Chondrocyte (in vitro differentiated cells): Measurements from ENCODE around the gene FKBP14. TPM values are rescaled to one million over a fixed set of nuclear protein-coding genes. Genes with fewer than 3 reads are reported as not detected.

Experiments used
- DNase-seq: peaks from one replicate; pipeline ENCODE4 v3.0.0; 2021; ENCODE audit warnings: mixed read lengths, low spot score
- H3K27ac Mint-ChIP-seq: one replicate; pipeline ENCODE4 v1.8.0; 2021; ENCODE audit warnings: mild to moderate bottlenecking, moderate library complexity, mixed read lengths; ENCODE audit not compliant: unreplicated experiment
- H3K27me3 Mint-ChIP-seq: 2 replicates; pipeline ENCODE4 v1.8.0; 2021; ENCODE audit warnings: low read depth, mixed read lengths
- H3K36me3 Mint-ChIP-seq: 2 replicates; pipeline ENCODE4 v1.8.0; 2021; ENCODE audit warnings: low read depth, mixed read lengths
- H3K4me1 Mint-ChIP-seq: 2 replicates; pipeline ENCODE4 v1.8.0; 2021; ENCODE audit warnings: low read depth, mild to moderate bottlenecking, mixed read lengths
- H3K4me3 Mint-ChIP-seq: one replicate; pipeline ENCODE4 v1.8.0; 2021; ENCODE audit warnings: mild to moderate bottlenecking, moderate library complexity, mixed read lengths; ENCODE audit not compliant: unreplicated experiment
- H3K9me3 Mint-ChIP-seq: 2 replicates; pipeline ENCODE4 v1.8.0; 2021; ENCODE audit warnings: low read depth, mixed read lengths
- CTCF ChIP-seq: fragments of 200-600 bp; sonication (generic); IDR thresholded peaks from 2 replicates; pipeline ENCODE4 v1.5.0; 2021; ENCODE audit warnings: antibody characterized with exemption, mild to moderate bottlenecking, moderate library complexity
- total RNA-seq: library from RNA; stranded (reverse); gene quantifications from 3 replicates; pipeline ENCODE4 v1.2.1, GENCODE V29; 2021

The FKBP14 gene
- total RNA-seq, 1 donor from 2014 or later, result 74.7 TPM

GRCh38 chr7:30057741-30058140 is 31.2 kb upstream of the FKBP14 start:
- Mint-ChIP-seq H3K27ac (no peak overlapping the region), H3K9me3 (peaks cover 7% of the 10 kb centered on the region)
- DNase-seq, result no peak

GRCh38 chr7:30053068-30053467 is 26.6 kb upstream of the FKBP14 start:
- Mint-ChIP-seq H3K4me3 (no peak overlapping the region), H3K36me3 (peaks cover 28% of the 10 kb centered on the region), H3K9me3 (peaks cover 3% of the 10 kb centered on the region), H3K27me3 (no peaks in the 10 kb centered on the region), H3K27ac (no peak overlapping the region), H3K4me1 (no peaks in the 10 kb centered on the region)
- DNase-seq, result no peak
- no peak for TF ChIP-seq CTCF

More at GRCh38 chr7:30057741-30058140, 31.2 kb upstream of the FKBP14 start:
- Mint-ChIP-seq H3K36me3 (peaks cover 21% of the 10 kb centered on the region), H3K27me3 (no peaks in the 10 kb centered on the region), H3K4me3 (no peak overlapping the region), H3K4me1 (no peaks in the 10 kb centered on the region)
- TF ChIP-seq CTCF, result no peak

GRCh38 chr7:30049173-30049572 is 22.7 kb upstream of the FKBP14 start:
- no peak overlapping the region for H3K4me3 Mint-ChIP-seq
- no peaks in the 10 kb centered on the region for H3K27me3 Mint-ChIP-seq
- no peaks in the 10 kb centered on the region for H3K4me1 Mint-ChIP-seq
- H3K36me3 Mint-ChIP-seq, result peaks cover 40% of the 10 kb centered on the region
- TF ChIP-seq CTCF, result no peak
- no peaks in the 10 kb centered on the region for H3K9me3 Mint-ChIP-seq
- no peak overlapping the region for H3K27ac Mint-ChIP-seq
- DNase-seq, result no peak

DNA sequence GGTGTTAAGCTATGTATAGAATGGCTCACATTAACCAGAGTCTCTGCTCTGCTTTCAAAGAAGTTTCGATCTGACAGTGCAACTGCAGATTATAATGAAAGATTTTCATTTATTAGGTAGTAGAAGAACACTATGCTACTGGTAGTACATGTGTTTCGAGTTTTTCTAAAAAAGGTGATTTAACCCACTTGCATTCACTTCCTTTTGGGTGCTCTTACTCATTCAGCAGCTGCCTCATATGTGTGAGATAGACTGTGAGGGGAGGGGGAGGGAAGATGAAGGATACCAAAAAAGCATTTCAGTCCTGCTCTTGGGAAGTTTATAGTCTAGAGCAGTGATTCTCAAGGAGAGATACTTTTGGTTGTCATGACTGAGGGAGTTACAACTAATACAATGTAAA is 22.1 kb upstream of the FKBP14 start:
- no peak for DNase-seq
- no peak overlapping the region for H3K27ac Mint-ChIP-seq
- no peak for TF ChIP-seq CTCF
- H3K4me1 Mint-ChIP-seq, result no peaks in the 10 kb centered on the region
- no peaks in the 10 kb centered on the region for H3K9me3 Mint-ChIP-seq
- no peaks in the 10 kb centered on the region for H3K27me3 Mint-ChIP-seq
- H3K4me3 Mint-ChIP-seq, result no peak overlapping the region
- peaks cover 39% of the 10 kb centered on the region for H3K36me3 Mint-ChIP-seq

- Mint-ChIP-seq H3K9me3 (no peaks in the 10 kb centered on the region), H3K4me1 (no peaks in the 10 kb centered on the region), H3K27me3 (no peaks in the 10 kb centered on the region), H3K27ac (no peak overlapping the region), H3K36me3 (peaks cover 31% of the 10 kb centered on the region), H3K4me3 (no peak overlapping the region)
- DNase-seq, result no peak
- no peak for TF ChIP-seq CTCF
Measured at GRCh38 chr7:30047124-30047523, 20.6 kb upstream of the FKBP14 start.
